HCT116 (cell line): ENCODE measurements around the gene ZNF492.

Experiments used
- POLR2A ChIP-seq: IDR thresholded peaks from 2 replicates; pipeline ENCODE4 v1.7.0; 2011; ENCODE audit warnings: borderline replicate concordance; ENCODE audit not compliant: insufficient read depth, insufficient read length; ENCODE audit errors: extremely low read depth
- POLR2AphosphoS5 ChIP-seq: IDR thresholded peaks from 2 replicates; pipeline ENCODE4 v1.6.1; 2011; ENCODE audit warnings: mild to moderate bottlenecking, low read depth, low read length, moderate library complexity
- TF ChIP-seq, protein P1 (sequence below), 3 experiments: fragments of 200-600 bp in 1 of 3; sonication (generic) in 1 of 3; IDR thresholded peaks in 2 of 3; conservative IDR thresholded peaks in 1 of 3; 2 replicates each; pipeline ENCODE4 v1.5.1; 2012 to 2017; ENCODE audit warnings: low read depth in 2 of 3, low read length in 2 of 3, antibody characterized with exemption in 1 of 3, borderline replicate concordance in 1 of 3, control low read depth in 1 of 3, mild to moderate bottlenecking in 1 of 3, mixed read lengths in 1 of 3, mixed run types in 1 of 3, moderate library complexity in 1 of 3; ENCODE audit not compliant: insufficient read depth in 1 of 3

DNA sequence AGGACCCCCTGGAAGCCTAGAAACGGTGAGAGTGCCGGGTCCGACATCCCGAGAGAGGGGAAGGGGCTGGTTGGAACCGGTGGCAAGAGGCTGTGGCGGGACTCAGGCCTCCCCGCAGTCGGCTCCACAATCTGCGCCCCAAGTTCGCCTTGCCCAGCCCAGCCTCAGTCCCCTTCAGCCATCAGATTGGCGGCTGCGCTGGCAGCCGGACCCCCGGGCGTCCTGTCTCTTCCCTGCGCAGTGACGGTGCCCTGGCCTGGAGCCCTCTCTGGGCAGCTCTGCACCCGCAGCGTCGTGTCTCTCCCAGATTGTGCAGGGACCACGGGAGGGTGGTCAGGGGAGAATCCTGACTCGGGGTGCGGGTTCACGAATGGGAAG, 315 bp downstream of the ZNF492 start:
- TF ChIP-seq, protein P1, sequence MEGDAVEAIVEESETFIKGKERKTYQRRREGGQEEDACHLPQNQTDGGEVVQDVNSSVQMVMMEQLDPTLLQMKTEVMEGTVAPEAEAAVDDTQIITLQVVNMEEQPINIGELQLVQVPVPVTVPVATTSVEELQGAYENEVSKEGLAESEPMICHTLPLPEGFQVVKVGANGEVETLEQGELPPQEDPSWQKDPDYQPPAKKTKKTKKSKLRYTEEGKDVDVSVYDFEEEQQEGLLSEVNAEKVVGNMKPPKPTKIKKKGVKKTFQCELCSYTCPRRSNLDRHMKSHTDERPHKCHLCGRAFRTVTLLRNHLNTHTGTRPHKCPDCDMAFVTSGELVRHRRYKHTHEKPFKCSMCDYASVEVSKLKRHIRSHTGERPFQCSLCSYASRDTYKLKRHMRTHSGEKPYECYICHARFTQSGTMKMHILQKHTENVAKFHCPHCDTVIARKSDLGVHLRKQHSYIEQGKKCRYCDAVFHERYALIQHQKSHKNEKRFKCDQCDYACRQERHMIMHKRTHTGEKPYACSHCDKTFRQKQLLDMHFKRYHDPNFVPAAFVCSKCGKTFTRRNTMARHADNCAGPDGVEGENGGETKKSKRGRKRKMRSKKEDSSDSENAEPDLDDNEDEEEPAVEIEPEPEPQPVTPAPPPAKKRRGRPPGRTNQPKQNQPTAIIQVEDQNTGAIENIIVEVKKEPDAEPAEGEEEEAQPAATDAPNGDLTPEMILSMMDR (IDR thresholded peaks at IDR 0.05 in 2 of 3, conservative IDR thresholded peaks at IDR 0.05 in 1 of 3; ENCODE audit: borderline replicate concordance in 1 of 3, insufficient read depth in 1 of 3, low read depth in 2 of 3, low read length in 2 of 3): no peak
- no peak for TF ChIP-seq POLR2AphosphoS5
- no peak for TF ChIP-seq POLR2A
